HepG2 (cell line): ENCODE results near the gene ANKRD44. TPM values are rescaled to one million over a fixed set of nuclear protein-coding genes. Genes with fewer than 3 reads are reported as not detected.

ENCODE experiments used
- ATAC-seq: fragments of 200-7000 bp; cut with Tn5 transposase; 3 replicates; pipeline ENCODE4 v1.9.1; 2020; ENCODE audit warnings: mild to moderate bottlenecking, moderate library complexity
- BruUV-seq: library from RNA; stranded (reverse); fragments of 400-500 nt; replicated peaks from 2 replicates; lab custom pipeline; 2021; lab: Mats Ljungman, UMichigan
- CTCF ChIA-PET: fragments of 300-600 bp; formaldehyde crosslinking; extraction: SDS; loops from one replicate; lab custom pipeline; 2021; ENCODE audit warnings: low total read pairs, inconsistent platforms, low intra/inter-chr PET ratio; lab: Yijun Ruan, JAX
- POLR2A ChIA-PET: fragments of 350-600 bp; sonication (Branson Sonifier 250); formaldehyde crosslinking; loops from one replicate; lab custom pipeline; 2020; ENCODE audit warnings: antibody characterized with exemption, inconsistent platforms; lab: Yijun Ruan, JAX
- DNase-seq: peaks from one replicate; pipeline ENCODE4 v3.0.0-alpha.2; 2015; ENCODE audit warnings: low spot score
- FAIRE-seq: peaks from 3 replicates; lab custom pipeline; 2011; peaks lifted over from hg19 to GRCh38; lab: Jason Lieb, UNC
- H2AFZ ChIP-seq: one replicate; pipeline ENCODE4 v1.6.1; 2011; ENCODE audit warnings: low read length, inconsistent platforms
- H3K27ac ChIP-seq: fragments of 300-600 bp; 3 replicates; pipeline ENCODE4 v1.8.0; 2011; ENCODE audit warnings: mixed run types, mild to moderate bottlenecking, mixed read lengths, low read length, inconsistent platforms; ENCODE audit not compliant: insufficient read depth; ENCODE audit errors: extremely low read length
- H3K27me3 ChIP-seq, 2 experiments: fragments of 200-600 bp in 1 of 2; 2 replicates in 1 of 2; 3 replicates in 1 of 2; pipeline versions ENCODE4 v1.6.0 to v1.8.0; 2011; ENCODE audit warnings: low read length in 2 of 2, mild to moderate bottlenecking in 2 of 2, moderate library complexity in 2 of 2, inconsistent platforms in 1 of 2; ENCODE audit not compliant: insufficient read depth in 2 of 2, control insufficient read depth in 1 of 2
- H3K36me3 ChIP-seq, 2 experiments: fragments of 200-600 bp in 1 of 2; replicated peaks in 1 of 2; 2 replicates in 1 of 2; 3 replicates in 1 of 2; pipeline versions ENCODE4 v1.5.1 to v1.8.0; 2011; ENCODE audit warnings: low read length in 2 of 2, inconsistent platforms in 1 of 2; ENCODE audit not compliant: insufficient read depth in 2 of 2, control insufficient read depth in 1 of 2
- H3K4me1 ChIP-seq: 2 replicates; pipeline ENCODE4 v1.5.1; 2012; ENCODE audit warnings: low read length, inconsistent platforms; ENCODE audit not compliant: insufficient read depth
- H3K4me2 ChIP-seq: 2 replicates; pipeline ENCODE4 v1.6.0; 2011; ENCODE audit warnings: low read depth, low read length, inconsistent platforms
- H3K4me3 ChIP-seq, 3 experiments: fragments of 200-600 bp in 1 of 3; sonication (generic), shearing (Covaris generic) in 1 of 3; replicated peaks in 1 of 3; 2 replicates each; pipeline ENCODE4 v1.5.1; 2011 to 2016; ENCODE audit warnings: low read length in 3 of 3, inconsistent platforms in 2 of 3, low read depth in 2 of 3, mild to moderate bottlenecking in 2 of 3, control low read depth in 1 of 3, mixed read lengths in 1 of 3; ENCODE audit not compliant: insufficient read depth in 1 of 3
- H3K79me2 ChIP-seq: one replicate; pipeline ENCODE4 v1.6.1; 2011; ENCODE audit warnings: low read length, inconsistent platforms; ENCODE audit not compliant: insufficient read depth
- H3K9ac ChIP-seq: 2 replicates; pipeline ENCODE4 v1.6.0; 2011; ENCODE audit warnings: mild to moderate bottlenecking, low read depth, low read length, inconsistent platforms; ENCODE audit not compliant: insufficient read depth
- H3K9me3 ChIP-seq: 2 replicates; pipeline ENCODE4 v1.5.1; 2012; ENCODE audit warnings: mild to moderate bottlenecking, low read length
- H4K20me1 ChIP-seq: 2 replicates; pipeline ENCODE4 v1.6.0; 2011; ENCODE audit warnings: inconsistent platforms, mild to moderate bottlenecking, low read length, moderate library complexity; ENCODE audit not compliant: insufficient read depth
- AKNA ChIP-seq: sonication (generic); formaldehyde crosslinking; IDR thresholded peaks from 2 replicates; pipeline ENCODE4 v1.4.0; 2020; ENCODE audit warnings: missing genetic modification reagents, borderline replicate concordance
- BRD4 ChIP-seq: sonication (generic); formaldehyde crosslinking; IDR thresholded peaks from 2 replicates; pipeline ENCODE4 v1.4.0; 2020; ENCODE audit warnings: missing genetic modification reagents
- HES4 ChIP-seq: sonication (generic); formaldehyde crosslinking; IDR thresholded peaks from 2 replicates; pipeline ENCODE4 v1.9.0; 2021; ENCODE audit warnings: mild to moderate bottlenecking, missing genetic modification reagents, borderline replicate concordance
- LBX2 ChIP-seq: sonication (generic); formaldehyde crosslinking; IDR thresholded peaks from 2 replicates; pipeline ENCODE4 v1.5.0; 2020; ENCODE audit warnings: missing genetic modification reagents, mild to moderate bottlenecking, borderline replicate concordance
- RFX3 ChIP-seq: IDR thresholded peaks from 2 replicates; pipeline ENCODE4 v1.6.1; 2016; ENCODE audit warnings: missing biosample characterization, missing genetic modification reagents
- SYNCRIP ChIP-seq: fragments of 200-400 bp; formaldehyde crosslinking; IDR thresholded peaks from 2 replicates; pipeline ENCODE4 v1.6.1; 2018; ENCODE audit warnings: mild to moderate bottlenecking, low read depth, low read length; ENCODE audit not compliant: insufficient read depth
- TAF1 ChIP-seq: sonication (generic); formaldehyde crosslinking; IDR thresholded peaks from 2 replicates; pipeline ENCODE4 v1.4.0; 2020; ENCODE audit warnings: missing genetic modification reagents
- ZBTB34 ChIP-seq: sonication (generic); formaldehyde crosslinking; IDR thresholded peaks from 2 replicates; pipeline ENCODE4 v1.8.0; 2022; ENCODE audit warnings: mild to moderate bottlenecking, missing genetic modification reagents
- ZNF484 ChIP-seq: sonication (generic); formaldehyde crosslinking; IDR thresholded peaks from 2 replicates; pipeline ENCODE4 v1.5.1; 2020; ENCODE audit warnings: mild to moderate bottlenecking, low read depth, missing genetic modification reagents, borderline replicate concordance
- ZNF512 ChIP-seq: sonication (generic); formaldehyde crosslinking; IDR thresholded peaks from 2 replicates; pipeline ENCODE4 v1.4.0; 2020; ENCODE audit warnings: mild to moderate bottlenecking, missing genetic modification reagents
- ZNF770 ChIP-seq: sonication (generic); formaldehyde crosslinking; IDR thresholded peaks from 2 replicates; pipeline ENCODE4 v1.5.0; 2020; ENCODE audit warnings: mild to moderate bottlenecking, missing genetic modification reagents
- ZNF83 ChIP-seq: sonication (generic); formaldehyde crosslinking; IDR thresholded peaks from 2 replicates; pipeline ENCODE4 v1.4.0; 2020; ENCODE audit warnings: missing genetic modification reagents, mild to moderate bottlenecking, borderline replicate concordance
- in situ Hi-C: cut with HindIII; loops from 2 replicates; pipeline ENCODE4 v1.10.0; 2017; ENCODE audit warnings: low pct_unique_long_range_greater_than_20kb; ENCODE audit not compliant: extremely low pct_ligation_motif_present
- intact Hi-C: fragments of 100-400 bp; cut with micrococcal nuclease; formaldehyde crosslinking; loops from one replicate; pipeline ENCODE4 v1.10.0; 2022; ENCODE audit not compliant: unreplicated experiment
- polyA plus RNA-seq, 8 experiments: library from polyadenylated mRNA; depleted of rRNA in 3 of 8; stranded (reverse) in 7 of 8; unstranded in 1 of 8; fragments of >200 nt; fragmentation: Illumina TruSeq in 4 of 8; extraction: Trizol in 4 of 8; gene quantifications; 2 replicates each; pipeline versions ENCODE4 v1.2.1 to v1.2.3, GENCODE V29; 2011 to 2016; ENCODE audit warnings: low read depth in 4 of 8, missing spikeins in 1 of 8, mixed read lengths in 1 of 8; ENCODE audit not compliant: insufficient read depth in 1 of 8
- total RNA-seq, 5 experiments: library from RNA; depleted of rRNA; stranded (reverse); fragments of >200 nt; fragmentation: Illumina TruSeq; extraction: Trizol; gene quantifications; 2 replicates each; pipeline ENCODE4 v1.2.3, GENCODE V29; 2016; ENCODE audit warnings: low read depth in 1 of 5

Gene ANKRD44
- total and polyA plus RNA-seq, 2 of the 13 experiments (the other 11 are each of a cell fraction or from before 2014, with no cell fraction given): 0.04 to 0.11 TPM

GRCh38 chr2:197284956-197285355 lies 25.6 kb downstream of the ANKRD44 start:
- no peak overlapping the region for H3K9ac ChIP-seq
- peaks cover 0 to 5% of the 10 kb centered on the region in 2 experiments; a peak in 3 of 5 replicates for H3K27me3 ChIP-seq

More at GRCh38 chr2:197284956-197285355, 25.6 kb downstream of the ANKRD44 start:
- no peaks in the 10 kb centered on the region for H3K36me3 ChIP-seq
- TF ChIP-seq HES4 (CRISPR knock-in tag) (no peak), AKNA (CRISPR knock-in tag) (no peak), BRD4 (CRISPR knock-in tag) (no peak), ZNF484 (CRISPR knock-in tag) (no peak), SYNCRIP (no peak), ZNF83 (no peak), ZNF512 (CRISPR knock-in tag) (no peak), RFX3 (no peak), ZNF770 (CRISPR knock-in tag) (no peak), TAF1 (CRISPR knock-in tag) (no peak), LBX2 (CRISPR knock-in tag) (no peak), ZBTB34 (CRISPR knock-in tag) (no peak)
- H3K4me2 ChIP-seq: no peak overlapping the region
- ATAC-seq (no peak), FAIRE-seq (no peak), DNase-seq (no peak)
- H3K79me2 ChIP-seq: no peaks in the 10 kb centered on the region
- BruUV-seq: no TSS peak
- in situ Hi-C loops: no loop called here
- ChIA-PET CTCF (no interaction called here), POLR2A (no interaction called here)
- no peak overlapping the region for H2AFZ ChIP-seq
- H3K4me1 ChIP-seq: no peaks in the 10 kb centered on the region
- H3K9me3 ChIP-seq: no peaks in the 10 kb centered on the region
- no peak overlapping the region for H3K4me3 ChIP-seq
- intact Hi-C loops: no loop called here
- H3K27ac ChIP-seq: no peak overlapping the region
- H4K20me1 ChIP-seq: no peaks in the 10 kb centered on the region
